Kidney epithelial cell (primary cell): ENCODE results near the gene PPP1CA. TPM values are rescaled to one million over a fixed set of nuclear protein-coding genes. Genes with fewer than 3 reads are reported as not detected.

Experiments
- DNase-seq: peaks from one replicate; pipeline ENCODE4 v3.0.0-alpha.2; 2010; ENCODE audit warnings: low read depth
- H3K27me3 ChIP-seq: 2 replicates; pipeline ENCODE4 v1.6.0; 2011; ENCODE audit warnings: low read length; ENCODE audit not compliant: control insufficient read depth, insufficient read depth
- H3K36me3 ChIP-seq: 2 replicates; pipeline ENCODE4 v1.5.1; 2011; ENCODE audit warnings: low read length; ENCODE audit not compliant: control insufficient read depth, insufficient read depth
- H3K4me3 ChIP-seq: 2 replicates; pipeline ENCODE4 v1.5.1; 2011; ENCODE audit warnings: low read depth, mild to moderate bottlenecking, control low read depth, low read length
- total RNA-seq: library from RNA; depleted of rRNA; stranded (reverse); fragments of >200 nt; gene quantifications from 2 replicates; pipeline ENCODE4 v1.2.3, GENCODE V29; 2015
- TF ChIP-seq, protein P1 (sequence below): IDR thresholded peaks from 2 replicates; pipeline ENCODE4 v1.5.1; 2011; ENCODE audit warnings: mild to moderate bottlenecking, moderate library complexity, low read length, control low read depth, inconsistent platforms; ENCODE audit not compliant: insufficient read depth, poor library complexity, severe bottlenecking

PPP1CA gene
- total RNA-seq, 1 donor from 2014 or later = 319 TPM

GRCh38 chr11:67349457-67349856 is 52.2 kb downstream of the PPP1CA start:
- TF ChIP-seq, protein P1, sequence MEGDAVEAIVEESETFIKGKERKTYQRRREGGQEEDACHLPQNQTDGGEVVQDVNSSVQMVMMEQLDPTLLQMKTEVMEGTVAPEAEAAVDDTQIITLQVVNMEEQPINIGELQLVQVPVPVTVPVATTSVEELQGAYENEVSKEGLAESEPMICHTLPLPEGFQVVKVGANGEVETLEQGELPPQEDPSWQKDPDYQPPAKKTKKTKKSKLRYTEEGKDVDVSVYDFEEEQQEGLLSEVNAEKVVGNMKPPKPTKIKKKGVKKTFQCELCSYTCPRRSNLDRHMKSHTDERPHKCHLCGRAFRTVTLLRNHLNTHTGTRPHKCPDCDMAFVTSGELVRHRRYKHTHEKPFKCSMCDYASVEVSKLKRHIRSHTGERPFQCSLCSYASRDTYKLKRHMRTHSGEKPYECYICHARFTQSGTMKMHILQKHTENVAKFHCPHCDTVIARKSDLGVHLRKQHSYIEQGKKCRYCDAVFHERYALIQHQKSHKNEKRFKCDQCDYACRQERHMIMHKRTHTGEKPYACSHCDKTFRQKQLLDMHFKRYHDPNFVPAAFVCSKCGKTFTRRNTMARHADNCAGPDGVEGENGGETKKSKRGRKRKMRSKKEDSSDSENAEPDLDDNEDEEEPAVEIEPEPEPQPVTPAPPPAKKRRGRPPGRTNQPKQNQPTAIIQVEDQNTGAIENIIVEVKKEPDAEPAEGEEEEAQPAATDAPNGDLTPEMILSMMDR = no peak
- DNase-seq = no peak
- Histone ChIP-seq H3K4me3 (no peak overlapping the region), H3K27me3 (no peaks in the 10 kb centered on the region), H3K36me3 (no peaks in the 10 kb centered on the region)

DNA sequence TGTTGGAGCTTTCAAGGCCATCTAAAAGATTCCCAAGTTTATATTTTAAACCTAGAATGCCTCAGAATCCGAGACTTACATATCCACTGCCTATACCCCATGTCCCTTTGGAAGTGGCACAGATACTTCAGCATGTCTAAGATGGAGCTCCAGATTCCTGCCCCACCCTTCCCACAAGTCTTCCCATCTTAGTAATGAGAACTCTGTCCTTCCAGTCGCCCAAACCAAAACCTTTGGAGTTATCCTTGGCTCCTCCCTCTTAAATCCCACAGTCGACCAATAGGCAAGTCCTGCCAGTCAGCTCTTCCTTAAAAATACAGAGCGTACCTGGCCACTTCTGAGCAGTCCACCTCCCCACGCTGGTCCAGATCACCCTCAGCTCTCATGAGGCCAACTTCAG is 52.6 kb downstream of the PPP1CA start:
- H3K4me3 ChIP-seq = no peak overlapping the region
- TF ChIP-seq, protein P1 = no peak
- DNase-seq = no peak
- no peaks in the 10 kb centered on the region for H3K27me3 ChIP-seq
- no peaks in the 10 kb centered on the region for H3K36me3 ChIP-seq

Other genes starting within 250 kb of the PPP1CA start
- gene GRK2, start 135.4 kb downstream of the PPP1CA start, total RNA-seq = 46.4 and 51.3 TPM in 2 replicates
- gene ANKRD13D, start 112.6 kb downstream of the PPP1CA start, total RNA-seq = 36.6 and 48.5 TPM in 2 replicates
- gene SSH3, start 98.3 kb downstream of the PPP1CA start, total RNA-seq = 37.2 and 39.9 TPM in 2 replicates
- 70.7 and 75.5 TPM in 2 replicates for gene POLD4, start 48.3 kb downstream of the PPP1CA start, total RNA-seq
- 33.1 and 34.3 TPM in 2 replicates for gene CLCF1, start 28.3 kb downstream of the PPP1CA start, total RNA-seq
- gene RAD9A, start 9.9 kb downstream of the PPP1CA start, total RNA-seq = 8.3 and 13.6 TPM in 2 replicates
- 0.84 and 1.0 TPM in 2 replicates for gene TBC1D10C, start 2.2 kb upstream of the PPP1CA start, total RNA-seq
- 0.21 and 0.27 TPM in 2 replicates for gene CARNS1, start 13.8 kb upstream of the PPP1CA start, total RNA-seq
- gene RPS6KB2, start 26.6 kb upstream of the PPP1CA start, total RNA-seq = 64.6 and 86.5 TPM in 2 replicates
- 2.5 and 3.0 TPM in 2 replicates for gene PTPRCAP, start 35.8 kb upstream of the PPP1CA start, total RNA-seq
- gene CORO1B, start 41.6 kb upstream of the PPP1CA start, total RNA-seq = 136 and 153 TPM in 2 replicates
- not detected in 2 replicates for gene GPR152, start 50.9 kb upstream of the PPP1CA start, total RNA-seq
- gene CABP4, start 53.5 kb upstream of the PPP1CA start, total RNA-seq = 0.17 TPM in 1 of 2 replicates, not detected in the other
- gene TMEM134, start 67.4 kb upstream of the PPP1CA start, total RNA-seq = 53.8 and 102 TPM in 2 replicates
- gene AIP, start 81.2 kb upstream of the PPP1CA start, total RNA-seq = 45.9 and 55.9 TPM in 2 replicates
- gene PITPNM1, start 103.5 kb upstream of the PPP1CA start, total RNA-seq = 50.8 and 55.5 TPM in 2 replicates
- 104 and 135 TPM in 2 replicates for gene CDK2AP2, start 106.3 kb upstream of the PPP1CA start, total RNA-seq
- not detected in 2 replicates for gene CABP2, start 121.6 kb upstream of the PPP1CA start, total RNA-seq
- gene GSTP1, start 182.0 kb upstream of the PPP1CA start, total RNA-seq = 1,390 and 1,923 TPM in 2 replicates
- gene NDUFV1, start 205.1 kb upstream of the PPP1CA start, total RNA-seq = 229 and 262 TPM in 2 replicates
- 5.1 TPM in 2 replicates for gene NUDT8, start 228.1 kb upstream of the PPP1CA start, total RNA-seq
- not detected in 2 replicates for gene TBX10, start 237.9 kb upstream of the PPP1CA start, total RNA-seq
- gene ACY3, start 248.9 kb upstream of the PPP1CA start, total RNA-seq = 0.21 TPM in 1 of 2 replicates, not detected in the other